ENCODE results near the gene FBXW7. TPM values are rescaled to one million over a fixed set of nuclear protein-coding genes. Genes with fewer than 3 reads are reported as not detected.
"Not testable (repeated sequence)": the region's sequence is repeated elsewhere in the genome, so short reads cannot be mapped to it uniquely, and the experiment has no call there.

FBXW7 gene
- total RNA-seq, 2 donors from 2014 or later = 34.5 to 40.5 TPM

GRCh38 chr4:152554742-152555141 is 18.9 kb upstream of the FBXW7 start:
- intact Hi-C loops (cut with DNase I) = no loop called here
- TF ChIP-seq, protein P1, sequence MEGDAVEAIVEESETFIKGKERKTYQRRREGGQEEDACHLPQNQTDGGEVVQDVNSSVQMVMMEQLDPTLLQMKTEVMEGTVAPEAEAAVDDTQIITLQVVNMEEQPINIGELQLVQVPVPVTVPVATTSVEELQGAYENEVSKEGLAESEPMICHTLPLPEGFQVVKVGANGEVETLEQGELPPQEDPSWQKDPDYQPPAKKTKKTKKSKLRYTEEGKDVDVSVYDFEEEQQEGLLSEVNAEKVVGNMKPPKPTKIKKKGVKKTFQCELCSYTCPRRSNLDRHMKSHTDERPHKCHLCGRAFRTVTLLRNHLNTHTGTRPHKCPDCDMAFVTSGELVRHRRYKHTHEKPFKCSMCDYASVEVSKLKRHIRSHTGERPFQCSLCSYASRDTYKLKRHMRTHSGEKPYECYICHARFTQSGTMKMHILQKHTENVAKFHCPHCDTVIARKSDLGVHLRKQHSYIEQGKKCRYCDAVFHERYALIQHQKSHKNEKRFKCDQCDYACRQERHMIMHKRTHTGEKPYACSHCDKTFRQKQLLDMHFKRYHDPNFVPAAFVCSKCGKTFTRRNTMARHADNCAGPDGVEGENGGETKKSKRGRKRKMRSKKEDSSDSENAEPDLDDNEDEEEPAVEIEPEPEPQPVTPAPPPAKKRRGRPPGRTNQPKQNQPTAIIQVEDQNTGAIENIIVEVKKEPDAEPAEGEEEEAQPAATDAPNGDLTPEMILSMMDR (IDR thresholded peaks at IDR 0.05) = no peak
- no peak for TF ChIP-seq POLR2A (IDR thresholded peaks at IDR 0.05)
- Histone ChIP-seq H3K27me3 (no peaks in the 10 kb centered on the region), H3K4me1 (no peaks in the 10 kb centered on the region), H3K27ac (no peak overlapping the region), H3K9me3 (no peaks in the 10 kb centered on the region), H3K36me3 (replicated peaks in 1 of 2; ENCODE audit: insufficient read depth in 1 of 2, low read depth in 2 of 2) (no peaks in the 10 kb centered on the region), H3K4me3 (no peak overlapping the region)
- no peak for DNase-seq
- ATAC-seq = no peak
- WGBS, 2 donors = 82 to 91% methylated on average over 2 of the region's 2 CpGs

DNA sequence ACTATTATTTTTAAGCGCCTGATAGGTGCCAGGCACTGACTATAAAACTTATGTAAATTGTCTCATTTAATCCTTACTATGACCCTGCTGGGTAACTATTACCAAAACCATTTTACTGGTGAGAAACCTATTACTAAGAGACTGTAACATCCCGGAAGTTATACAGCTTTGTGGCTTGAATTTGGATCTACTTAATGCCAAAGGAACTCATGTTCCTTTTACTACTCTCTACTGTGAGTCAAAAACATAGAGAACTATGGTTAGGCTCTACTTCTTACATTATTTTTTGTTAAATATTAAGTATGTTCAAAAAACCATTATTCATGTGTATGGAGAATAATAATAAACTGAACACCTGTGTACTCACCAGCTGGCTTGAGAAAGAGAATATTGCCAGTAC is 14.8 kb upstream of the FBXW7 start:
- H3K27me3 ChIP-seq; H3K36me3 ChIP-seq (replicated peaks in 1 of 2; ENCODE audit: insufficient read depth in 1 of 2, low read depth in 2 of 2); H3K27ac ChIP-seq; DNase-seq; ATAC-seq; intact Hi-C loops (cut with DNase I); H3K4me3 ChIP-seq; H3K9me3 ChIP-seq; H3K4me1 ChIP-seq: not testable (repeated sequence)
- WGBS, 2 donors = 87 to 88% methylated on average over 2 of the region's 2 CpGs

DNA sequence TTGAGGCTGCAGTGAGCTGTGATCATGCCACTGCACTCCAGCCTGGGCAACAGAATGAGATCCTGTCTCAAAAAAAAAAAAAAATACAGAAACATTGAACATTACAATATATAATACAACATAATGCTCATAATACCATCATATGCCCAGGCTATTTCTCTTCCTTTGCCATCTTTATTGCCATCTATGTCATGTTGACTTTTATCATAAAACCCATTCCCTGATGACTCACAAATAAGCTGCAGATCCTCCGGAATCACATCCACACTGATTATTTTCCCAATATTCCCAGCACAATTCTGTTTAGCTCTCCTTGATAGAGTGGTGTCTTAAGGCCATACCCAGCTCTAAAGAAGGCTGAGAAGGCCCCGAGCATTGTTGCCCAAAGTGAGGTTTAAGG is 9.2 kb upstream of the FBXW7 start:
- WGBS, 2 donors = 76 to 81% methylated on average over 2 of the region's 2 CpGs
- Histone ChIP-seq H3K4me3 (no peak overlapping the region), H3K4me1 (no peaks in the 10 kb centered on the region), H3K9me3 (peaks cover 0 to 2% (median 0%) of the 10 kb centered on the region in 3 donors), H3K36me3 (replicated peaks in 1 of 2; ENCODE audit: insufficient read depth in 1 of 2, low read depth in 2 of 2) (no peaks in the 10 kb centered on the region), H3K27ac (no peak overlapping the region), H3K27me3 (no peaks in the 10 kb centered on the region)
- DNase-seq = no peak
- TF ChIP-seq POLR2A (IDR thresholded peaks at IDR 0.05) = no peak
- TF ChIP-seq, protein P1 (IDR thresholded peaks at IDR 0.05) = no peak
- no peak for ATAC-seq
- intact Hi-C loops (cut with DNase I) = no loop called here

DNA sequence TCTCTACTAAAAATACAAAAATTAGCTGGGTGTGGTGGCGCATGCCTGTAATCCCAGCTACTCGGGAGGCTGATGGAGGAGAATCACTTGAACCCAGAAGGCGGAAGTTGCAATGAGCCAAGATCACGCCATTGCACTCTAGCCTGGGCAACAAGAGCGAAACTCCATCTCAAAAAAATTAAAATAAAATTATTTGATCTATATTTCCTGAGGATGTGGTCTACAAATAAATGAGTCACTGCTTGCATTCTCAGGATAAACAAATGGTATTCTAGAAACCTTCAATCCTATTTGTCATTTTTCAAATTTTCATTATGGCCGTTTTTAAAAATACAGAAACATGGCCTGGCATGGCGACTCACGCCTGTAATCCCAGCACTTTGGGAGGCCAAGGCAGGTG is 8.6 kb upstream of the FBXW7 start:
- H3K27me3 ChIP-seq; H3K9me3 ChIP-seq; H3K4me1 ChIP-seq; DNase-seq; intact Hi-C loops (cut with DNase I); H3K36me3 ChIP-seq (replicated peaks in 1 of 2; ENCODE audit: insufficient read depth in 1 of 2, low read depth in 2 of 2); ATAC-seq; H3K4me3 ChIP-seq; H3K27ac ChIP-seq: not testable (repeated sequence)
- WGBS, 2 donors = 90 to 91% methylated on average over 8 of the region's 8 CpGs

DNA sequence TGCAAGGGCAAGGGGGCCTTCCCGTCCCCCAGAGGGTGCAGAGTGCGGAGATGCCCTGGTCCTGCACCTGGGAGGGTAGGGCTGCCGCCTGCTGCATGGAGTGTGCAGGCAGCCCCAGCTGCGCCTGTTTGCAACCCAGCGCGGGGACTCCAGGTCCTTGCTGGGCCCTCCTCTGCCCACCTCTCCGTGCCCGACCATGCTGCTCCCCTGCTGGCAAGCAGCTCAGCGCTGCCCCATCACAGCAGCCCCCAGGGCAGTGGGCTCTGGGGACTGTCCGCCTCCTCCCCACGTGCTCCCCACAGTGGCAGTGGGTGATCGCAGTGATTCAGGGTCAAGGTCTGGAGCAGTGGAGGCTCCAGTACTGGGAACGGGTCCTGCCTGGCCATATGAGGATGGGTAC is 5.0 kb upstream of the FBXW7 start:
- peaks cover 0 to 11% (median 0%) of the 10 kb centered on the region in 3 donors for H3K9me3 ChIP-seq
- no peak overlapping the region for H3K4me3 ChIP-seq
- H3K27me3 ChIP-seq = no peaks in the 10 kb centered on the region
- H3K27ac ChIP-seq = no peak overlapping the region
- TF ChIP-seq, protein P1 (IDR thresholded peaks at IDR 0.05) = no peak
- TF ChIP-seq POLR2A (IDR thresholded peaks at IDR 0.05) = no peak
- H3K36me3 ChIP-seq (replicated peaks in 1 of 2; ENCODE audit: insufficient read depth in 1 of 2, low read depth in 2 of 2) = no peaks in the 10 kb centered on the region
- ATAC-seq = no peak
- DNase-seq = no peak
- WGBS, 2 donors = 75 to 93% methylated on average over 1 to 13 of the region's 13 CpGs
- intact Hi-C loops (cut with DNase I) = no loop called here
- peaks cover 11% of the 10 kb centered on the region for H3K4me1 ChIP-seq

DNA sequence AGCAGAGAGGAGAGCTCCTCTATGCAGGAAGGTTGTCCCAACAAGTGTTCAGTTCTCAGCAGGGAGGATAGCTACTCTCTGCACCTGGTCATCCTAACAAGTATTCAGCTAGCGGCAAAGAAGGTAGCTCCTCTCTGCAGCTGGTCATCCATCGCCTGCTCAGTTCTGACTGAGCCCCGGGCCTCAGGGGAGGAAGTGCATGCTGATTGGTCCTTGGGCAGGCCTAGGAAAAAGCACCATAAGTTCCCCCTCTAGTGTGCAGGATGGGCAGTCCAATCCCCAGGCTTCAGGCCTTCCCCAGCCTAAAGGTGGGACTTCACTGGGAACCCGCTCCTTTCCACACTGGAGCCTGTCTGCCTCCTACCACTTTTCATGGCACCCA is 4.4 kb upstream of the FBXW7 start:
- WGBS, 2 donors = 90 to 95% methylated on average over 4 of the region's 4 CpGs
- intact Hi-C loops (cut with DNase I) = no loop called here
- no peak for TF ChIP-seq POLR2A (IDR thresholded peaks at IDR 0.05)
- TF ChIP-seq, protein P1 (IDR thresholded peaks at IDR 0.05) = no peak
- H3K27me3 ChIP-seq = no peaks in the 10 kb centered on the region
- H3K9me3 ChIP-seq = peaks cover 0 to 11% (median 0%) of the 10 kb centered on the region in 3 donors
- no peak for DNase-seq
- H3K4me3 ChIP-seq = no peak overlapping the region
- ATAC-seq = no peak
- H3K4me1 ChIP-seq = peaks cover 11% of the 10 kb centered on the region
- no peaks in the 10 kb centered on the region for H3K36me3 ChIP-seq (replicated peaks in 1 of 2; ENCODE audit: insufficient read depth in 1 of 2, low read depth in 2 of 2)
- no peak overlapping the region for H3K27ac ChIP-seq

Data from body of pancreas (tissue), 4 donors.